ENCODE results near the gene AKAP6. TPM values are rescaled to one million over a fixed set of nuclear protein-coding genes. Genes with fewer than 3 reads are reported as not detected.

AKAP6 gene
- total RNA-seq, 1 donor from 2014 or later = 3.4 TPM

DNA sequence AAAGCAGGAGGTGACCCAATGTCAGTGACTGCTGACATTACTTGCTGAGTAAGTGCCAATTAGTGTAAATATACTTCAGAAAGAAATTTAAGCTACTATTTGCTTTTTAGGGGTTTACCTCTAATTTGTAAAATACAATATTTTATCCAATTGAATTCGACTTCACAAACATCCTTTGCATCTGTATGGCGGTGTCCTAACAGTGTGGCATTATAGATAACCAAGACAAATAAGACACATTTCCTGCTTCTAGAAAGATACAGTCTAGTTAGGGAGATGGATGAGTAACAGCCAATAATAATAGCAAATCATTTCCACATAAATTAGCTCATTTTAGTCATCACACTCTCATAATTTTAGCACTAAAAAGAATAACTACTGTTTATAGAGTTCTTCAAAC lies 196.5 kb downstream of the AKAP6 start:
- Mint-ChIP-seq H3K36me3 (ENCODE audit: insufficient read depth) (no peaks in the 10 kb centered on the region), H3K9me3 (ENCODE audit: low read depth) (peaks cover 4% of the 10 kb centered on the region), H3K4me1 (ENCODE audit: low read depth) (no peaks in the 10 kb centered on the region), H3K27ac (no peak overlapping the region), H3K27me3 (no peaks in the 10 kb centered on the region), H3K4me3 (ENCODE audit: low read depth) (no peak overlapping the region)
- no peak for DNase-seq (ENCODE audit: low spot score, unreplicated experiment)
- TF ChIP-seq, protein P1, sequence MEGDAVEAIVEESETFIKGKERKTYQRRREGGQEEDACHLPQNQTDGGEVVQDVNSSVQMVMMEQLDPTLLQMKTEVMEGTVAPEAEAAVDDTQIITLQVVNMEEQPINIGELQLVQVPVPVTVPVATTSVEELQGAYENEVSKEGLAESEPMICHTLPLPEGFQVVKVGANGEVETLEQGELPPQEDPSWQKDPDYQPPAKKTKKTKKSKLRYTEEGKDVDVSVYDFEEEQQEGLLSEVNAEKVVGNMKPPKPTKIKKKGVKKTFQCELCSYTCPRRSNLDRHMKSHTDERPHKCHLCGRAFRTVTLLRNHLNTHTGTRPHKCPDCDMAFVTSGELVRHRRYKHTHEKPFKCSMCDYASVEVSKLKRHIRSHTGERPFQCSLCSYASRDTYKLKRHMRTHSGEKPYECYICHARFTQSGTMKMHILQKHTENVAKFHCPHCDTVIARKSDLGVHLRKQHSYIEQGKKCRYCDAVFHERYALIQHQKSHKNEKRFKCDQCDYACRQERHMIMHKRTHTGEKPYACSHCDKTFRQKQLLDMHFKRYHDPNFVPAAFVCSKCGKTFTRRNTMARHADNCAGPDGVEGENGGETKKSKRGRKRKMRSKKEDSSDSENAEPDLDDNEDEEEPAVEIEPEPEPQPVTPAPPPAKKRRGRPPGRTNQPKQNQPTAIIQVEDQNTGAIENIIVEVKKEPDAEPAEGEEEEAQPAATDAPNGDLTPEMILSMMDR (IDR thresholded peaks at IDR 0.05; ENCODE audit: unreplicated experiment) = no peak

DNA sequence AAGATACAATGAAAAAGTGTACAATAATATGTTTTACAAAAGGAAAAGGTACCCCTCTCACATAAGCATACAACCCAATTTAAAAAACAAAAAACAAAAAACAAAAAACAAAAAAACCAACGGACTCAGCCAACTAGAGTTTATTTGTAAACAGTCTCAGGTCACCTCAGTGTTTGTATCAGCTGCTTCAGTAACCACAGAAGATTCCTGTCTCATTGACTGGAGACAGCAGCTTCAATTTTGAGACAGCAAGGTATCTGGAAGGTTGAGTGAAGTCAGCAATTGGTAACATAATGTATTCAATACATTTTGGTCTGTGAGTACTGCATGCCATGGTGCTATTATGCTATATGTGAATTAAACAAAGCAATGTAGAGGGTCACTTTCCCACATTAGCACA lies 201.7 kb downstream of the AKAP6 start:
- no peak for DNase-seq (ENCODE audit: low spot score, unreplicated experiment)
- Mint-ChIP-seq H3K36me3 (ENCODE audit: insufficient read depth) (no peaks in the 10 kb centered on the region), H3K4me1 (ENCODE audit: low read depth) (no peaks in the 10 kb centered on the region), H3K27ac (no peak overlapping the region), H3K9me3 (ENCODE audit: low read depth) (no peaks in the 10 kb centered on the region), H3K27me3 (peaks cover 8% of the 10 kb centered on the region), H3K4me3 (ENCODE audit: low read depth) (no peak overlapping the region)
- TF ChIP-seq, protein P1 (IDR thresholded peaks at IDR 0.05; ENCODE audit: unreplicated experiment) = no peak

DNA sequence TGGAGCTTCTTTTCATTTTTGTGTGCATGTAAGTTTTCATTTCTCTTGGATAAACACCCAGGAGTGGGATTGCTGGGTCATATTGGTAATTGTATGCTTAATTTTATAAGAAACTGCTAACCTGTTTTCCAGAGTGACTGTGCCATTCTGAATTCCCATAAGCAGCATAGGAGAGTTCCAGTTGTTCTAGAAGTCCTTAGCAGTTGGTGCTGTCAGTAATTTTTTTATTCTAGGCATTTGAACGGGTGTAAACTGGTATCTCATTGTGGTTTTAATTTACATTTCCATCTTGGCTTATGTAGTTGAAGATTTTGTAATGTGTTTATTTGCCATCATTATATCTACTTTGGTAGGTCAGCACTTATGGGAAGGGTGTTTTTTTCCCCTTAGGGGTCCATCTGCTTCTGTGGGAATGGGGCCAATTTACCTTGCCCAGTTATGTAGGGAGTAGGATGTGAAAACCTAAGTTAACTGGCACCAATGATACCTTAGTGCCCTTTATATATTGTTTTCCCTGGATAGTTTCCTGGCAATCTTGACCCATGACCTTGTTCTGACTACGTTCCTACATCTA lies 202.9 kb downstream of the AKAP6 start:
- H3K27me3 Mint-ChIP-seq = peaks cover 8% of the 10 kb centered on the region
- H3K27ac Mint-ChIP-seq = no peak overlapping the region
- H3K4me3 Mint-ChIP-seq (ENCODE audit: low read depth) = no peak overlapping the region
- TF ChIP-seq, protein P1 (IDR thresholded peaks at IDR 0.05; ENCODE audit: unreplicated experiment) = no peak
- no peaks in the 10 kb centered on the region for H3K4me1 Mint-ChIP-seq (ENCODE audit: low read depth)
- no peak for DNase-seq (ENCODE audit: low spot score, unreplicated experiment)
- no peaks in the 10 kb centered on the region for H3K9me3 Mint-ChIP-seq (ENCODE audit: low read depth)
- H3K36me3 Mint-ChIP-seq (ENCODE audit: insufficient read depth) = no peaks in the 10 kb centered on the region

DNA sequence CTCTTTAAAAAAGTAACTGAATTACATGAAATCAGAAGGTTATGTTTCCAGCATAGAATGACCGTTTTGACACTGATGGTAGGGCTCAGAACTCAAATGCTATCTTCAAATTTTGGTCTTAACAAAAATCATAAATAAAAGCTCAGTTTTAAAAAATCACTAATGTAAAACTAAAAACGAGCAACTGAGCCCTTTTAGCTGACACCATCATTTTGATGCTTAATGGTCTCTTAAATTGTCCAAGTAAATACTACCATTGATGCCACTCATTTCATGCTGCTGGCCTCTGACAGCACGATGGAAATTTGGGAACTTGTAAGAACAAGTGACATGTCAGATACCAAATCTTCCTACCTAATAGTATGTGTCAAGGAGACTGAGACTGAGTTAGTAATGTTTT lies 205.0 kb downstream of the AKAP6 start:
- Mint-ChIP-seq H3K27me3 (peaks cover 8% of the 10 kb centered on the region), H3K4me1 (ENCODE audit: low read depth) (no peaks in the 10 kb centered on the region), H3K27ac (no peak overlapping the region), H3K36me3 (ENCODE audit: insufficient read depth) (no peaks in the 10 kb centered on the region), H3K4me3 (ENCODE audit: low read depth) (no peak overlapping the region), H3K9me3 (ENCODE audit: low read depth) (no peaks in the 10 kb centered on the region)
- TF ChIP-seq, protein P1 (IDR thresholded peaks at IDR 0.05; ENCODE audit: unreplicated experiment) = no peak
- no peak for DNase-seq (ENCODE audit: low spot score, unreplicated experiment)

DNA sequence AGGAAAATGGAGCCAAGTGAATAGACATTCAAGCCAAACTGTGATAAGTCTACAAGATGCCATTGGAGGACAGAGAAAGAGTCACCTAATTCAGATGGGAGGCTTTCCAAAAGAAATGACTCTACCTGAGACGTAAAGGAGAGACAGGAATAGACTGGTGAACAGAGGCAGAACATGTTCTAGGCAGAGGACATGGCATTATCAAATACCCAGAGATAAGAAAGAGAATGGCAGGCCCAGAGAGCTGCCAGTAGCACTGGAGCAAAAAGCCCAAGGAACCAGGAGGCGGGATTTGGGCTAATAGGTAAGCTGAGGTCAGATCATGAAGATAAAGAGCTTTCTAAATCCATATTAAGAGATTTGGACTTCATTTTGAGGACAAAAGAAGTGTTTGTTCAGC lies 207.1 kb downstream of the AKAP6 start:
- H3K4me3 Mint-ChIP-seq (ENCODE audit: low read depth) = no peak overlapping the region
- TF ChIP-seq, protein P1 (IDR thresholded peaks at IDR 0.05; ENCODE audit: unreplicated experiment) = no peak
- DNase-seq (ENCODE audit: low spot score, unreplicated experiment) = no peak
- no peaks in the 10 kb centered on the region for H3K36me3 Mint-ChIP-seq (ENCODE audit: insufficient read depth)
- H3K27me3 Mint-ChIP-seq = peaks cover 8% of the 10 kb centered on the region
- no peak overlapping the region for H3K27ac Mint-ChIP-seq
- no peaks in the 10 kb centered on the region for H3K9me3 Mint-ChIP-seq (ENCODE audit: low read depth)
- H3K4me1 Mint-ChIP-seq (ENCODE audit: low read depth) = no peaks in the 10 kb centered on the region
